Measurements from ENCODE around the gene RREB1.
"Not testable (repeated sequence)": the region's sequence is repeated elsewhere in the genome, so short reads cannot be mapped to it uniquely, and the experiment has no call there.

The RREB1 gene

DNA sequence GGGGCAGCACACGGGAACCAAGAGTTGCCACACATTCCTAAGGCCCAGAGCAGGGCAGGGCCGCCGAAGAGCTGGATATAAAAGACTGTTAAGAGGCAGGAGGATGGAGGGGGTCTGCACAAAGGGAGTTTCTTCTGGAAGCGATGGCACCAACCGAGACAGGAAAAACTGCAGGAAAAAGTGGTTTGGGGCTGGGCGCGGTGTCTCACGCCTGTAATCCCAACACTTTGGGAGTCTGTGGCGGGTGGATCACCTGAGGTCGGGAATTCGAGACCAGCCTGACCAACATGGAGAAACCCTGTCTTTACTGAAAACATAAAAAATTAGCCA lies 163.4 kb downstream of the RREB1 start:
- POLR2A ChIA-PET: no interaction called here
- CTCF ChIA-PET: no interaction called here
- TF ChIP-seq FOXA1 (IDR thresholded peaks at IDR 0.05) (no peak), BHLHE40 (IDR thresholded peaks at IDR 0.05; ENCODE audit: borderline replicate concordance) (no peak), ZNF384 (IDR thresholded peaks at IDR 0.05) (no peak), FOXM1 (IDR thresholded peaks at IDR 0.05; ENCODE audit: borderline replicate concordance) (no peak), L3MBTL2 (conservative IDR thresholded peaks at IDR 0.05) (no peak), SUZ12 (IDR thresholded peaks at IDR 0.05) (no peak), LEF1 (IDR thresholded peaks at IDR 0.05; ENCODE audit: borderline replicate concordance) (no peak), NFRKB (IDR thresholded peaks at IDR 0.05) (no peak), FOXK2 (IDR thresholded peaks at IDR 0.05) (no peak), ELF4 (IDR thresholded peaks at IDR 0.05) (no peak), CTBP1 (IDR thresholded peaks at IDR 0.05; ENCODE audit: borderline replicate concordance) (no peak), TARDBP (IDR thresholded peaks at IDR 0.05) (no peak), SP1 (IDR thresholded peaks at IDR 0.05) (no peak), HDGF (IDR thresholded peaks at IDR 0.05; ENCODE audit: borderline replicate concordance) (no peak), ARNT (IDR thresholded peaks at IDR 0.05) (no peak)
- TF ChIP-seq, protein P1, sequence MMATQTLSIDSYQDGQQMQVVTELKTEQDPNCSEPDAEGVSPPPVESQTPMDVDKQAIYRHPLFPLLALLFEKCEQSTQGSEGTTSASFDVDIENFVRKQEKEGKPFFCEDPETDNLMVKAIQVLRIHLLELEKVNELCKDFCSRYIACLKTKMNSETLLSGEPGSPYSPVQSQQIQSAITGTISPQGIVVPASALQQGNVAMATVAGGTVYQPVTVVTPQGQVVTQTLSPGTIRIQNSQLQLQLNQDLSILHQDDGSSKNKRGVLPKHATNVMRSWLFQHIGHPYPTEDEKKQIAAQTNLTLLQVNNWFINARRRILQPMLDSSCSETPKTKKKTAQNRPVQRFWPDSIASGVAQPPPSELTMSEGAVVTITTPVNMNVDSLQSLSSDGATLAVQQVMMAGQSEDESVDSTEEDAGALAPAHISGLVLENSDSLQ (IDR thresholded peaks at IDR 0.05): no peak
- DNase-seq (ENCODE audit: extremely low spot score): no peak

GRCh38 chr6:7273709-7274108 lies 165.9 kb downstream of the RREB1 start:
- ChIA-PET POLR2A (no interaction called here), CTCF (no interaction called here)
- DNase-seq (ENCODE audit: extremely low spot score): no peak
- no peak for TF ChIP-seq FOXM1 (IDR thresholded peaks at IDR 0.05; ENCODE audit: borderline replicate concordance)
- no peak for TF ChIP-seq TARDBP (IDR thresholded peaks at IDR 0.05)
- TF ChIP-seq FOXK2 (IDR thresholded peaks at IDR 0.05): no peak
- TF ChIP-seq ARNT (IDR thresholded peaks at IDR 0.05): no peak
- no peak for TF ChIP-seq SUZ12 (IDR thresholded peaks at IDR 0.05)
- TF ChIP-seq, protein P1 (IDR thresholded peaks at IDR 0.05): no peak
- no peak for TF ChIP-seq NFRKB (IDR thresholded peaks at IDR 0.05)
- no peak for TF ChIP-seq HDGF (IDR thresholded peaks at IDR 0.05; ENCODE audit: borderline replicate concordance)
- no peak for TF ChIP-seq FOXA1 (IDR thresholded peaks at IDR 0.05)
- no peak for TF ChIP-seq ELF4 (IDR thresholded peaks at IDR 0.05)
- no peak for TF ChIP-seq ZNF384 (IDR thresholded peaks at IDR 0.05)
- TF ChIP-seq BHLHE40 (IDR thresholded peaks at IDR 0.05; ENCODE audit: borderline replicate concordance): no peak
- TF ChIP-seq CTBP1 (IDR thresholded peaks at IDR 0.05; ENCODE audit: borderline replicate concordance): no peak
- no peak for TF ChIP-seq L3MBTL2 (conservative IDR thresholded peaks at IDR 0.05)

GRCh38 chr6:7274525-7274924 lies 166.8 kb downstream of the RREB1 start:
- ChIA-PET POLR2A (interaction anchor here (1.2 kb wide), 1 partner anchor 115 kb away, joined by 6 read pairs; the partner anchor contains the start of genes CAGE1 and RIOK1), CTCF (interaction anchor here (0.6 to 1.7 kb wide), 5 partner anchors 10 to 336 kb away, joined by 3 to 6 read pairs (median 3); no protein-coding TSS in a partner anchor)
- DNase-seq (ENCODE audit: extremely low spot score): not testable (repeated sequence)

DNA sequence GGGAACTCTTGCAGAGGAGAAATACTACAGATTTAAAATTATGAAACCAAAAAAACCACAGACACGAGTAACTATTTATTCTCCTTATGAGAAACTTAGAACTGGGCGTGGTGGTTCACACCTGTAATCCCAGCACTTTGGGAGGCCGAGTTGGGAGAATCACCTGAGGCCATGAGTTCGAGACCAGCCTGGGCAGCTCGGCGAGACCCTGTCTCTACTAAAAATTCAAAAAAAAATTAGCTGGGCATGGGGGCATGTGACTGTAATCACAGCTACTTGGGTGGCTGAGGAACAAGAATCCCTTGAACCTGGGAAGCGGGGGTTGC lies 168.4 kb downstream of the RREB1 start:
- ChIA-PET POLR2A (interaction anchor here (0.6 kb wide), 1 partner anchor 113 kb away, joined by 3 read pairs; the partner anchor contains the start of genes CAGE1 and RIOK1), CTCF (interaction anchor here (0.7 to 2.4 kb wide), 6 partner anchors 9 to 338 kb away, joined by 3 to 7 read pairs (median 4); no protein-coding TSS in a partner anchor)
- TF ChIP-seq SP1 (IDR thresholded peaks at IDR 0.05): no peak
- TF ChIP-seq FOXM1 (IDR thresholded peaks at IDR 0.05; ENCODE audit: borderline replicate concordance): no peak
- TF ChIP-seq L3MBTL2 (conservative IDR thresholded peaks at IDR 0.05): no peak
- no peak for TF ChIP-seq ZNF384 (IDR thresholded peaks at IDR 0.05)
- no peak for TF ChIP-seq HDGF (IDR thresholded peaks at IDR 0.05; ENCODE audit: borderline replicate concordance)
- TF ChIP-seq ELF4 (IDR thresholded peaks at IDR 0.05): no peak
- no peak for TF ChIP-seq LEF1 (IDR thresholded peaks at IDR 0.05; ENCODE audit: borderline replicate concordance)
- no peak for TF ChIP-seq SUZ12 (IDR thresholded peaks at IDR 0.05)
- TF ChIP-seq BHLHE40 (IDR thresholded peaks at IDR 0.05; ENCODE audit: borderline replicate concordance): no peak
- no peak for TF ChIP-seq NFRKB (IDR thresholded peaks at IDR 0.05)
- no peak for TF ChIP-seq TARDBP (IDR thresholded peaks at IDR 0.05)
- no peak for TF ChIP-seq FOXA1 (IDR thresholded peaks at IDR 0.05)
- TF ChIP-seq CTBP1 (IDR thresholded peaks at IDR 0.05; ENCODE audit: borderline replicate concordance): no peak
- no peak for TF ChIP-seq FOXK2 (IDR thresholded peaks at IDR 0.05)
- no peak for TF ChIP-seq ARNT (IDR thresholded peaks at IDR 0.05)
- TF ChIP-seq, protein P1 (IDR thresholded peaks at IDR 0.05): no peak
- DNase-seq (ENCODE audit: extremely low spot score): no peak

- ChIA-PET POLR2A (interaction anchor here (1.2 kb wide), 1 partner anchor 107 kb away, joined by 3 read pairs; the partner anchor contains the start of genes CAGE1 and RIOK1), CTCF (no interaction called here)
- no peak for TF ChIP-seq HDGF (IDR thresholded peaks at IDR 0.05; ENCODE audit: borderline replicate concordance)
- TF ChIP-seq FOXA1 (IDR thresholded peaks at IDR 0.05): no peak
- TF ChIP-seq SUZ12 (IDR thresholded peaks at IDR 0.05): no peak
- TF ChIP-seq FOXK2 (IDR thresholded peaks at IDR 0.05): no peak
- no peak for TF ChIP-seq SP1 (IDR thresholded peaks at IDR 0.05)
- no peak for TF ChIP-seq LEF1 (IDR thresholded peaks at IDR 0.05; ENCODE audit: borderline replicate concordance)
- TF ChIP-seq ELF4 (IDR thresholded peaks at IDR 0.05): no peak
- DNase-seq (ENCODE audit: extremely low spot score): no peak
Measured at GRCh38 chr6:7282097-7282906, 174.5 kb downstream of the RREB1 start.

DNA sequence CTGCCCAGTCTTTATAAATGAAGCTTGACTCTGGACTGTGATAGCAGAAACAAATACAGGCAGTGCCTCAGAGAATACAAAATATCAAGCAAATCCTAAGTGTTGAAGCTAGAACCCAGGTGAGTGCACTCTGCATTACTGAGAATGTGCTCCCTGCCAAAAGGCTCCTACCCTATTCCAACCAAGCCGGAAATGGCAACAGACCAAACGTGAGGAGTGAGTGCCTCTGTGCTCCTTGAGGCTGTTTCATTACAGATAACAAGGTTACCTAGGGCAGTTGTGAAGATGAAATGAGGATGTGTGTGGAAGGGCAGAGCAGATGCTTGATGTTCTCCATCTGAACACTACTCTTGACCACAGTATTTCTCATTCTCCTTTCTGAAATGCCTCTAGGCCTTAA lies 175.9 kb downstream of the RREB1 start:
- TF ChIP-seq ARNT (IDR thresholded peaks at IDR 0.05) (no peak), SP1 (IDR thresholded peaks at IDR 0.05) (no peak), SUZ12 (IDR thresholded peaks at IDR 0.05) (no peak), CTBP1 (IDR thresholded peaks at IDR 0.05; ENCODE audit: borderline replicate concordance) (no peak), FOXA1 (IDR thresholded peaks at IDR 0.05) (no peak)
- POLR2A ChIA-PET: interaction anchor here (1.2 kb wide), 1 partner anchor 106 kb away, joined by 3 read pairs; the partner anchor contains the start of genes CAGE1 and RIOK1
- DNase-seq (ENCODE audit: extremely low spot score): no peak
- CTCF ChIA-PET: interaction anchor here (0.6 kb wide), 1 partner anchor 186 kb away, joined by 3 read pairs; no protein-coding TSS in a partner anchor
